K562 (cell line): ENCODE measurements around the gene FOSL1.

Experiments
- ATF3 ChIP-seq, 2 experiments: fragments of 450-650 bp in 1 of 2; sonication (generic) in 1 of 2; formaldehyde crosslinking in 1 of 2; IDR thresholded peaks in 1 of 2; conservative IDR thresholded peaks in 1 of 2; 2 replicates each; pipeline versions ENCODE4 v1.6.1 to v1.8.1; 2016 to 2023; ENCODE audit warnings: mild to moderate bottlenecking in 2 of 2, moderate library complexity in 2 of 2, inconsistent platforms in 1 of 2, missing genetic modification reagents in 1 of 2
- MTA3 ChIP-seq: fragments of 450-650 bp; formaldehyde crosslinking; IDR thresholded peaks from 2 replicates; pipeline ENCODE4 v1.6.1; 2017; ENCODE audit warnings: mild to moderate bottlenecking, borderline replicate concordance
- PATZ1 ChIP-seq: fragments of 250-450 bp; sonication (Bioruptor Pico); IDR thresholded peaks from 2 replicates; pipeline ENCODE4 v1.5.0; 2020; ENCODE audit warnings: mild to moderate bottlenecking, borderline replicate concordance
- POLR2AphosphoS5 ChIP-seq: IDR thresholded peaks from 2 replicates; pipeline ENCODE4 v1.6.1; 2011; ENCODE audit warnings: mild to moderate bottlenecking, low read depth, low read length, moderate library complexity; ENCODE audit not compliant: control insufficient read depth, insufficient read depth
- TBL1XR1 ChIP-seq, 2 experiments: IDR thresholded peaks; 2 replicates each; pipeline ENCODE4 v1.6.1; 2012; ENCODE audit warnings: improper control_type of control experiment in 2 of 2, low read length in 2 of 2, mild to moderate bottlenecking in 1 of 2
- TCF7L2 ChIP-seq: fragments of 150-350 bp; IDR thresholded peaks from 2 replicates; pipeline ENCODE4 v1.6.1; 2016; ENCODE audit warnings: low read depth, mild to moderate bottlenecking, low read length, moderate library complexity
- ZNF184 ChIP-seq: sonication (generic); formaldehyde crosslinking; IDR thresholded peaks from 2 replicates; pipeline ENCODE4 v1.5.0; 2020; ENCODE audit warnings: missing genetic modification reagents
- TF ChIP-seq, protein P1 (sequence below): sonication (generic); formaldehyde crosslinking; IDR thresholded peaks from 2 replicates; pipeline ENCODE4 v1.8.0; 2022; ENCODE audit warnings: missing genetic modification reagents, mild to moderate bottlenecking, borderline replicate concordance
- TF ChIP-seq, protein P2 (sequence below): fragments of 450-650 bp; formaldehyde crosslinking; IDR thresholded peaks from 2 replicates; pipeline ENCODE4 v1.4.0; 2020; ENCODE audit warnings: mild to moderate bottlenecking, mixed read lengths
- TF ChIP-seq, protein P3 (sequence below), 3 experiments: IDR thresholded peaks in 2 of 3; conservative IDR thresholded peaks in 1 of 3; 2 replicates each; pipeline ENCODE4 v1.5.1; 2011 to 2012; ENCODE audit warnings: low read length in 3 of 3, mild to moderate bottlenecking in 3 of 3, control low read depth in 2 of 3, improper control_type of control experiment in 1 of 3, inconsistent platforms in 1 of 3, low read depth in 1 of 3, mixed read lengths in 1 of 3, moderate library complexity in 1 of 3; ENCODE audit not compliant: insufficient read depth in 2 of 3
- TF ChIP-seq, protein P4 (sequence below): sonication (generic); formaldehyde crosslinking; IDR thresholded peaks from 2 replicates; pipeline ENCODE4 v1.8.1; 2023; ENCODE audit warnings: mild to moderate bottlenecking, missing genetic modification reagents

- TF ChIP-seq POLR2AphosphoS5 (no peak), TCF7L2 (no peak), TBL1XR1 (IDR thresholded peaks at IDR 0.05; ENCODE audit: low read length in 2 of 2) (no peak), MTA3 (no peak), PATZ1 (CRISPR knock-in tag) (no peak), ATF3 (IDR thresholded peaks at IDR 0.05) (no peak), ATF3 (CRISPR knock-in tag; conservative IDR thresholded peaks at IDR 0.05) (no peak), ZNF184 (CRISPR knock-in tag) (no peak)
- TF ChIP-seq, protein P1, sequence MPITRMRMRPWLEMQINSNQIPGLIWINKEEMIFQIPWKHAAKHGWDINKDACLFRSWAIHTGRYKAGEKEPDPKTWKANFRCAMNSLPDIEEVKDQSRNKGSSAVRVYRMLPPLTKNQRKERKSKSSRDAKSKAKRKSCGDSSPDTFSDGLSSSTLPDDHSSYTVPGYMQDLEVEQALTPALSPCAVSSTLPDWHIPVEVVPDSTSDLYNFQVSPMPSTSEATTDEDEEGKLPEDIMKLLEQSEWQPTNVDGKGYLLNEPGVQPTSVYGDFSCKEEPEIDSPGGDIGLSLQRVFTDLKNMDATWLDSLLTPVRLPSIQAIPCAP (CRISPR knock-in tag): no peak
- TF ChIP-seq, protein P2, sequence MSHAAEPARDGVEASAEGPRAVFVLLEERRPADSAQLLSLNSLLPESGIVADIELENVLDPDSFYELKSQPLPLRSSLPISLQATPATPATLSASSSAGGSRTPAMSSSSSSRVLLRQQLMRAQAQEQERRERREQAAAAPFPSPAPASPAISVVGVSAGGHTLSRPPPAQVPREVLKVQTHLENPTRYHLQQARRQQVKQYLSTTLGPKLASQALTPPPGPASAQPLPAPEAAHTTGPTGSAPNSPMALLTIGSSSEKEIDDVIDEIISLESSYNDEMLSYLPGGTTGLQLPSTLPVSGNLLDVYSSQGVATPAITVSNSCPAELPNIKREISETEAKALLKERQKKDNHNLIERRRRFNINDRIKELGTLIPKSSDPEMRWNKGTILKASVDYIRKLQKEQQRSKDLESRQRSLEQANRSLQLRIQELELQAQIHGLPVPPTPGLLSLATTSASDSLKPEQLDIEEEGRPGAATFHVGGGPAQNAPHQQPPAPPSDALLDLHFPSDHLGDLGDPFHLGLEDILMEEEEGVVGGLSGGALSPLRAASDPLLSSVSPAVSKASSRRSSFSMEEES: no peak
- TF ChIP-seq, protein P3, sequence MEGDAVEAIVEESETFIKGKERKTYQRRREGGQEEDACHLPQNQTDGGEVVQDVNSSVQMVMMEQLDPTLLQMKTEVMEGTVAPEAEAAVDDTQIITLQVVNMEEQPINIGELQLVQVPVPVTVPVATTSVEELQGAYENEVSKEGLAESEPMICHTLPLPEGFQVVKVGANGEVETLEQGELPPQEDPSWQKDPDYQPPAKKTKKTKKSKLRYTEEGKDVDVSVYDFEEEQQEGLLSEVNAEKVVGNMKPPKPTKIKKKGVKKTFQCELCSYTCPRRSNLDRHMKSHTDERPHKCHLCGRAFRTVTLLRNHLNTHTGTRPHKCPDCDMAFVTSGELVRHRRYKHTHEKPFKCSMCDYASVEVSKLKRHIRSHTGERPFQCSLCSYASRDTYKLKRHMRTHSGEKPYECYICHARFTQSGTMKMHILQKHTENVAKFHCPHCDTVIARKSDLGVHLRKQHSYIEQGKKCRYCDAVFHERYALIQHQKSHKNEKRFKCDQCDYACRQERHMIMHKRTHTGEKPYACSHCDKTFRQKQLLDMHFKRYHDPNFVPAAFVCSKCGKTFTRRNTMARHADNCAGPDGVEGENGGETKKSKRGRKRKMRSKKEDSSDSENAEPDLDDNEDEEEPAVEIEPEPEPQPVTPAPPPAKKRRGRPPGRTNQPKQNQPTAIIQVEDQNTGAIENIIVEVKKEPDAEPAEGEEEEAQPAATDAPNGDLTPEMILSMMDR (IDR thresholded peaks at IDR 0.05 in 2 of 3, conservative IDR thresholded peaks at IDR 0.05 in 1 of 3; ENCODE audit: insufficient read depth in 2 of 3, low read depth in 1 of 3, low read length in 3 of 3): no peak
- TF ChIP-seq, protein P4, sequence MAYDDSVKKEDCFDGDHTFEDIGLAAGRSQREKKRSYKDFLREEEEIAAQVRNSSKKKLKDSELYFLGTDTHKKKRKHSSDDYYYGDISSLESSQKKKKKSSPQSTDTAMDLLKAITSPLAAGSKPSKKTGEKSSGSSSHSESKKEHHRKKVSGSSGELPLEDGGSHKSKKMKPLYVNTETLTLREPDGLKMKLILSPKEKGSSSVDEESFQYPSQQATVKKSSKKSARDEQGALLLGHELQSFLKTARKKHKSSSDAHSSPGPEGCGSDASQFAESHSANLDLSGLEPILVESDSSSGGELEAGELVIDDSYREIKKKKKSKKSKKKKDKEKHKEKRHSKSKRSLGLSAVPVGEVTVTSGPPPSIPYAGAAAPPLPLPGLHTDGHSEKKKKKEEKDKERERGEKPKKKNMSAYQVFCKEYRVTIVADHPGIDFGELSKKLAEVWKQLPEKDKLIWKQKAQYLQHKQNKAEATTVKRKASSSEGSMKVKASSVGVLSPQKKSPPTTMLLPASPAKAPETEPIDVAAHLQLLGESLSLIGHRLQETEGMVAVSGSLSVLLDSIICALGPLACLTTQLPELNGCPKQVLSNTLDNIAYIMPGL (CRISPR knock-in tag): no peak
Measured at GRCh38 chr11:65854852-65855837, 45.0 kb downstream of the FOSL1 start.
